Measurements from ENCODE around the gene TEX2. TPM values are rescaled to one million over a fixed set of nuclear protein-coding genes. Genes with fewer than 3 reads are reported as not detected.

The TEX2 gene
- total RNA-seq, 2 experiments from 2014 or later = 18.5 to 19.8 TPM

GRCh38 chr17:64278614-64279013 is 15.6 kb upstream of the TEX2 start:
- no peaks in the 10 kb centered on the region for H3K36me3 Mint-ChIP-seq
- DNase-seq = no peak
- H3K4me1 Mint-ChIP-seq = no peaks in the 10 kb centered on the region
- H3K27me3 Mint-ChIP-seq = no peaks in the 10 kb centered on the region
- H3K9me3 Mint-ChIP-seq = no peaks in the 10 kb centered on the region
- H3K27ac Mint-ChIP-seq = no peak overlapping the region
- no peak overlapping the region for H3K4me3 Mint-ChIP-seq

- no peak for DNase-seq
- H3K4me1 Mint-ChIP-seq = peaks cover 2% of the 10 kb centered on the region
- no peaks in the 10 kb centered on the region for H3K9me3 Mint-ChIP-seq
- H3K27me3 Mint-ChIP-seq = no peaks in the 10 kb centered on the region
- H3K36me3 Mint-ChIP-seq = no peaks in the 10 kb centered on the region
- no peak overlapping the region for H3K27ac Mint-ChIP-seq
- H3K4me3 Mint-ChIP-seq = no peak overlapping the region
Observed at GRCh38 chr17:64277831-64278562, 14.9 kb upstream of the TEX2 start.

- no peaks in the 10 kb centered on the region for H3K36me3 Mint-ChIP-seq
- no peak overlapping the region for H3K27ac Mint-ChIP-seq
- no peak overlapping the region for H3K4me3 Mint-ChIP-seq
- no peaks in the 10 kb centered on the region for H3K9me3 Mint-ChIP-seq
- no peak for DNase-seq
- H3K27me3 Mint-ChIP-seq = no peaks in the 10 kb centered on the region
- H3K4me1 Mint-ChIP-seq = peaks cover 3% of the 10 kb centered on the region
Observed at GRCh38 chr17:64276961-64277505, 14.0 kb upstream of the TEX2 start.

- DNase-seq = no peak
- Mint-ChIP-seq H3K9me3 (peaks cover 3% of the 10 kb centered on the region), H3K4me3 (no peak overlapping the region), H3K27ac (no peak overlapping the region), H3K36me3 (no peaks in the 10 kb centered on the region), H3K4me1 (peaks cover 14% of the 10 kb centered on the region), H3K27me3 (no peaks in the 10 kb centered on the region)
Observed at GRCh38 chr17:64275016-64275415, 12.0 kb upstream of the TEX2 start.

GRCh38 chr17:64273006-64273405 is 9.9 kb upstream of the TEX2 start:
- H3K27ac Mint-ChIP-seq = no peak overlapping the region
- H3K36me3 Mint-ChIP-seq = no peaks in the 10 kb centered on the region
- H3K27me3 Mint-ChIP-seq = no peaks in the 10 kb centered on the region
- H3K4me3 Mint-ChIP-seq = no peak overlapping the region
- DNase-seq = no peak
- H3K9me3 Mint-ChIP-seq = peaks cover 3% of the 10 kb centered on the region
- H3K4me1 Mint-ChIP-seq = peaks cover 14% of the 10 kb centered on the region

- H3K4me3 Mint-ChIP-seq = peak overlapping the region; percentile 10
- DNase-seq = no peak
- H3K27ac Mint-ChIP-seq = peak overlapping the region; percentile 70
- H3K4me1 Mint-ChIP-seq = peaks cover 14% of the 10 kb centered on the region
- H3K27me3 Mint-ChIP-seq = no peaks in the 10 kb centered on the region
- no peaks in the 10 kb centered on the region for H3K36me3 Mint-ChIP-seq
- peaks cover 3% of the 10 kb centered on the region for H3K9me3 Mint-ChIP-seq
Observed at GRCh38 chr17:64270885-64271284, 7.8 kb upstream of the TEX2 start.

GRCh38 chr17:64269687-64270649 is 6.9 kb upstream of the TEX2 start:
- no peak overlapping the region for H3K27ac Mint-ChIP-seq

GRCh38 chr17:64264891-64265290 is 1.8 kb upstream of the TEX2 start:
- H3K4me1 Mint-ChIP-seq = peaks cover 28% of the 10 kb centered on the region
- no peaks in the 10 kb centered on the region for H3K27me3 Mint-ChIP-seq
- DNase-seq = no peak
- H3K36me3 Mint-ChIP-seq = no peaks in the 10 kb centered on the region
- no peak overlapping the region for H3K4me3 Mint-ChIP-seq
- no peak overlapping the region for H3K27ac Mint-ChIP-seq
- no peaks in the 10 kb centered on the region for H3K9me3 Mint-ChIP-seq

More at GRCh38 chr17:64269687-64270649, 6.9 kb upstream of the TEX2 start:
- no peaks in the 10 kb centered on the region for H3K36me3 Mint-ChIP-seq
- peaks cover 14% of the 10 kb centered on the region for H3K4me1 Mint-ChIP-seq
- H3K9me3 Mint-ChIP-seq = peaks cover 3% of the 10 kb centered on the region
- H3K4me3 Mint-ChIP-seq = no peak overlapping the region
- no peaks in the 10 kb centered on the region for H3K27me3 Mint-ChIP-seq
- no peak for DNase-seq

- H3K27me3 Mint-ChIP-seq = no peaks in the 10 kb centered on the region
- no peaks in the 10 kb centered on the region for H3K36me3 Mint-ChIP-seq
- H3K4me1 Mint-ChIP-seq = peaks cover 31% of the 10 kb centered on the region
- H3K9me3 Mint-ChIP-seq = no peaks in the 10 kb centered on the region
- DNase-seq = peak; percentile 65
- peak overlapping the region; percentile 89 for H3K27ac Mint-ChIP-seq
- peak overlapping the region; percentile 89 for H3K4me3 Mint-ChIP-seq
Observed at GRCh38 chr17:64262198-64262999, 661 bp downstream of the TEX2 start.

GRCh38 chr17:64261417-64262145 is 1.5 kb downstream of the TEX2 start:
- peak overlapping the region; percentile 89 for H3K27ac Mint-ChIP-seq
- no peak for DNase-seq
- H3K4me3 Mint-ChIP-seq = peak overlapping the region; percentile 89
- no peaks in the 10 kb centered on the region for H3K36me3 Mint-ChIP-seq
- no peaks in the 10 kb centered on the region for H3K9me3 Mint-ChIP-seq
- H3K4me1 Mint-ChIP-seq = peaks cover 36% of the 10 kb centered on the region
- no peaks in the 10 kb centered on the region for H3K27me3 Mint-ChIP-seq

GRCh38 chr17:64260886-64261285 is 2.2 kb downstream of the TEX2 start:
- H3K4me3 Mint-ChIP-seq = peak overlapping the region; percentile 6
- no peaks in the 10 kb centered on the region for H3K9me3 Mint-ChIP-seq
- H3K36me3 Mint-ChIP-seq = no peaks in the 10 kb centered on the region
- H3K4me1 Mint-ChIP-seq = peaks cover 39% of the 10 kb centered on the region
- DNase-seq = no peak
- no peaks in the 10 kb centered on the region for H3K27me3 Mint-ChIP-seq
- no peak overlapping the region for H3K27ac Mint-ChIP-seq

GRCh38 chr17:64259922-64260321 is 3.1 kb downstream of the TEX2 start:
- Mint-ChIP-seq H3K4me1 (peaks cover 39% of the 10 kb centered on the region), H3K36me3 (no peaks in the 10 kb centered on the region), H3K9me3 (no peaks in the 10 kb centered on the region), H3K27me3 (no peaks in the 10 kb centered on the region), H3K4me3 (no peak overlapping the region), H3K27ac (no peak overlapping the region)
- no peak for DNase-seq

- no peaks in the 10 kb centered on the region for H3K27me3 Mint-ChIP-seq
Observed at GRCh38 chr17:64259426-64259825, 3.6 kb downstream of the TEX2 start.

More at GRCh38 chr17:64259426-64259825, 3.6 kb downstream of the TEX2 start:
- peaks cover 39% of the 10 kb centered on the region for H3K4me1 Mint-ChIP-seq
- H3K4me3 Mint-ChIP-seq = no peak overlapping the region
- no peaks in the 10 kb centered on the region for H3K36me3 Mint-ChIP-seq
- no peak for DNase-seq
- no peaks in the 10 kb centered on the region for H3K9me3 Mint-ChIP-seq
- no peak overlapping the region for H3K27ac Mint-ChIP-seq

All from activated naive CD8-positive, alpha-beta T cell treated with anti-CD3 and anti-CD28 coated beads for 36 hours (primary cell).